H4 (cell line): ENCODE data around the gene TPD52L2. TPM values are rescaled to one million over a fixed set of nuclear protein-coding genes. Genes with fewer than 3 reads are reported as not detected.
"Not testable (repeated sequence)": the region's sequence is repeated elsewhere in the genome, so short reads cannot be mapped to it uniquely, and the experiment has no call there.

ENCODE experiments used
- DNase-seq: peaks from one replicate; pipeline ENCODE4 v3.0.0-alpha.2; 2015; ENCODE audit warnings: low spot score
- total RNA-seq: library from RNA; depleted of rRNA; stranded (reverse); fragments of >200 nt; shearing (Covaris generic); gene quantifications from 2 replicates; pipeline ENCODE4 v1.2.3, GENCODE V29; 2014

The TPD52L2 gene
- total RNA-seq, 1 experiment from 2014 or later, result 56.7 TPM

GRCh38 chr20:63835021-63835858 lies 29.8 kb upstream of the TPD52L2 start:
- peak; percentile 98 for DNase-seq

DNA sequence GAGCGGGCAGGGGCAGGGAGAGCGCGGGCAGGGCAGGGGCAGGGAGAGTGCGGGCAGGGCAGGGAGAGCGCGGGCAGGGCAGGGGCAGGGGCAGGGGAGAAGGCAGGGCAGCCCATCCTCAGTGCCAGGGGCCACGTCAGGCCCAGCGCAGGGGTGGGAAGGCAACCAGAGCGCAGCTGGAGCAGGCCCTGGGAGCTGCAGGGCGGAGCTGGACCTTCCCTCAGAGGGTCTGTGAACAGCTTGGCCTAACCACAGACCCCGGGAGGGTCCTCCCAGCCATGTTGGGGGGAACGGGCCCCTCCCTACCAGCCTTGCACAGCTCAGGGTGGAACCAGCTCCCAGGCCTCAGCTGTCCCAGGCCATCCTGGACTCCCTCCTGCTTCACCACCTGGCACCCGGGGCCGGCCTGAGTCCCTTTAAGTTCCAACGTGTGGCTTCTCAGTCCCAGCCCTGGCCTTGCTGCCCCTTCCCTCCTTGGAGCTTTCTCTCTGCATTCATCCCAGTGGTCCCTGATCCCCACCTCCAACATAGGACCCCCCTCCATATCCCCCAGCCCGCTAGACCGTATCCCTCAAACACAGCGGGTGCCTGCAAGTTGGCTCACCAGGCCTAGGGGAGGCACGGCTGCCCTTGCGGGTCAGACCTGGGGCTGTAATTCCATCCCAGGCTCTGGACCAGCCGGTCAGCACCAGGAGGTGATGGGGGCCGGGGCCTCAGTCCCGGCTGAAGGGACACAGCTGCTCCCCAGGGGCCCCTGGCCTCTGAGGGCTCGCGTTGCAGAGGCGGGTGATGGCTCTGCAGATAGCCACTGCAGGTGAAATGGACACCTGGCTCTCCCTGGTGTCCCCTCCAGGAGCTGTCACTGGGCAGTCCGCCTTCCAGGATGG lies 28.4 kb upstream of the TPD52L2 start:
- DNase-seq, result no peak

DNA sequence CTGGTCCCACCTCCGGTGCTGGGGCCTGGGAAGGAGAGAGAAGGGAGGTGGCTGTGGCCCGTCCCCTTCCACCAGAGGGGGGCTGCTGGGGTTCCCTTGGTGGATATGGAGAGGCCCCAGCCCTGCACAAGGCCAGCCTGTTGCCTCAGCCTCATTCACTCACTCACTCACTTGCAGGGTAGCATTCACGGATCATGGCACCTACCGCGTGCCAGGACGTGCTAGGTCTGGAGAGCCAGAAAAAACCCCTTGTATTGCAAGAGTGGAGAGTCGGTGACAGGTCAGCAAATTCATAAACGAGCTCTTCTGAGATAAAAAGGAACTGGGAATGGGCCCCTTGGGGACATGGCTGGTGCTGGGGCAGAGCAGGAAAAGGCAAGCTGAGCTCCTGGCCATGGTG lies 27.6 kb upstream of the TPD52L2 start:
- DNase-seq, result no peak

GRCh38 chr20:63839620-63840019 lies 25.4 kb upstream of the TPD52L2 start:
- DNase-seq, result no peak

DNA sequence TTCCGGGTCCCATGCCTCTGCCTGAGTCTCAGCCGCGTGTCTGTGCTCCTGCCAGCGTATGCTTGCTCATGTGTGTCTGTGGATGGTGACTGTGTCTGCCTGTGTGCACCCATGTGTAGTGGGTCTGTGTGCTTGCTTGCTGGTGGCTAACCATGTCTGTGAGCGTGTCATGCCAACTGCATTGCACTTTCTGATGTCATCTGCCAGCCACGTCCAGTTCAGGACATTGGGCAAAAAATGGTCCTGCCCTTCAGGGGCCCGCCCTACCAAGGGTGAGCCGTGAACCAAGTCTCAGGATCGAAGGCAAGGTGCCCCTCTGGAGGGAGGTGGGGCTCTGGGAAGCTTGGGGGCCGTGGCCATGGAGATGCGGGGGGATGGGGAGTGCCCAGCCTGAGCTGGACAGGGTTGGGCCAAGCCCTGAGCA lies 24.7 kb upstream of the TPD52L2 start:
- no peak for DNase-seq

GRCh38 chr20:63842258-63842657 lies 22.8 kb upstream of the TPD52L2 start:
- DNase-seq, result no peak

DNA sequence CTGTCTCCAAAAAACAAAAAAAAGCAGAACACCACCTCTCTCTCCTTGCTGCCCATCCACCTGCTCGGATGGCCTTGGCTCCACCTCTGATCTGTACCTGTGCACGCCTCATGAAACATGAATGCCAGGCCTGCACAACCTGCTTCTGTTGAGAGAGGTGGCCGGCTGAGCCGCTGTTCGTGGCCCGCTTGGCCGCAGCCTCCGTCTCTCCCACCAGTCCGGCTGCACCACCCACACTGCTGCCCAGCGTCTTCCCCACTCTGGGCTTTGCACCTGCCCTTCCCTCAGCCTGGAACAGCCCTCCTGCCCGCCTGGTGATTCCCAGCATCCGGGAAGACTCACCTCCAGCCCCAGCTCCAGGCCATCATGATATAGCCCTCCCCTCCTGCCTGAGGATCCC lies 21.8 kb upstream of the TPD52L2 start:
- DNase-seq, result no peak

DNA sequence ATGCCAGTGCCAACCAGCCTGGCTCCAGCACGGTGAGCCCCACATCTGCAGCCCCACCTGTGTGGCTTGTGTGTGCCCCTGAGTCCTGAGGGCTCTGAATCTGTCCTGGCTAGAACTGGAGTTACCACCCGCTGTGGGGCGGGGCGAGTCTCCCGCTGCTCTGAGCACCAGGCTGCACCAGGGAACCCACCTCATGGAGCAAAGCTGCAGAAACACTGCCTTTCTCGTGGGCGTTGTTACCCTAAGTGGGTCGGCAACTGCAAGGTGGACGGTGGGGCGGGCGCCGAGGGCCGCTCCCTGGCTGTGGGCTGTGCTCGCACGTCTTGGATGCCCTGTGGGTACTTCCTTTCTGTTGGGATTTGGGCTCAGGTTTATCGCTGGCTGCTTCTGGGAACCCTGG lies 21.3 kb upstream of the TPD52L2 start:
- no peak for DNase-seq

- DNase-seq, result no peak
Measured at GRCh38 chr20:63844511-63844991, 20.5 kb upstream of the TPD52L2 start.

DNA sequence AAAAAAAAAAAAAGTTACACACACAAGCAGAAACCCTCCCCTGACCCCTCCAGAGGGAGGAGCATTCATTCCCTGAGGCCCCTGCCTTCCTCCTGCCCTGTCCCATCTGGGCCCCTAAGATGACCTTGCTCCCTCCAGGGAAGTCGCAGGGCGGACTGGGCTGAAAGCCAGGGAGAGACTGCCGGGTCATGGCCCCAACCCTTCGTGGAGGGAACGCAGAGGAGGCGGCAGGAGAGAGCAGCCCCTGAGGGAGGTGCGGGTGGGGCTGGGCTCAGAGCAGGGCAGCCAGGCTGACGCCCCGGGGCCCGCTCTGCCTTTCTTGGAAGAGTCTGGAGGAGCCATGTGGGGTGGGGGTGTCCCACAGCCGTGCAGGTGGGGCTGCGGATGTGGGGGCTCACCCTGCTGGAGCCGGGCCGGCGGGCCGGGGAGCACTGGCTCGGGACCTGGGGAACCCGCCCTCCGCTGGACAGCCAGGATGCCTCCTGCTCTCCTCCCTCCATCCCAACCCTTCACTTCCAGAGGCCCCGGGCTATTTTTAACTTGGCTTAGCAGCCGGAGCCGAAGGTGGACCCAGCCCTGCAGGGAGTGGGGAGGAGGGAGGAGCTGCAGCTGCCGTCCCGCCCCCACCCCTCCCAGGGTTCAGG lies 18.8 kb upstream of the TPD52L2 start:
- DNase-seq, result no peak

DNA sequence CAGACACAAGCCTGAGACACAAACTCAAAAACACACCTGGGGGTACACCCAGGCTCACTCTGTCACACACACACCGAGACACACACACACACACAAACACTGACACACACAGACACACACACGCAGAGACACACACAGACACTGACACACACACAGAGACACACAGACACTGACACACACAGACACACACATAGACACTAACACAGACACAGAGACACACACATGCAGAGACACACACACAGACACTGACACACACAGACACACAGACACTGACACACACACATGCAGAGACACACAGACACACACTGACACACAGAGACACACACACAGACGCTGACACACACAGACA lies 18.2 kb upstream of the TPD52L2 start:
- no peak for DNase-seq

DNA sequence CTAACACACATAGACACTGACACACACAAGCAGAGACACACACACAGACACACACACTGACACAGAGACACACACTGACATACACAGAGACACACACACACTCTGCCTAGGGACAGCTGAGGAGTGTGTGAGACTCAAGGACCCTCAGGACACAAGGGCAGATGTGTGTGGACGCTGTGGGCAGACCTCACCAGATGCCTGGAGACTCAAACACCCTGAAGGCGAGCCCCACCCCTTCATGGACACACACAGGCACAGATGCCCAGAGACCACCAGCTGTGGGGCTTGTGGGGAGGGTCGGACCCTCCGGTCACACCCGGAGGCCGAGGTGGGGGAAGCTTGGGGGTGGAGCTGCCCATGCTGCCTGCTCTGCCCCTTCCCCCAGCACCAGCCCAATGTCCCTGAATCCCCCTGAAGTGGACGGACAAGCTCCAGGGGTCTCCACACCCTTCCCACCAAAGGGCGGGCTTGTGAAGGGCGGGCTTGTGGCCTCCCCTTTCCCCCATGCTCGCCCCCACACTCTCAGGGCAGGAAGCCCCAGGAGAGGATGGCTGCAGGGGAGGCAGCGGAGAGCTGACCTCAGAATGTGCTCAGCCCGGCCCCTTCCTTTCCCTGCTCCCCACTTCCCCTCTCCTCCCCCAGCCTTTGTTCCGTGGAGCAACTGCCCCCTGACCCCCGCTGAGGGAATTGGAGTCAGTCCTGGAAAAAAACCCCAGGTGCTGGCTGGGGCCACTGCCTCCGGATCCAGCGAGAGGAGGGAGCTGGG lies 17.6 kb upstream of the TPD52L2 start:
- no peak for DNase-seq

GRCh38 chr20:63848003-63848911 lies 16.8 kb upstream of the TPD52L2 start:
- DNase-seq, result no peak

DNA sequence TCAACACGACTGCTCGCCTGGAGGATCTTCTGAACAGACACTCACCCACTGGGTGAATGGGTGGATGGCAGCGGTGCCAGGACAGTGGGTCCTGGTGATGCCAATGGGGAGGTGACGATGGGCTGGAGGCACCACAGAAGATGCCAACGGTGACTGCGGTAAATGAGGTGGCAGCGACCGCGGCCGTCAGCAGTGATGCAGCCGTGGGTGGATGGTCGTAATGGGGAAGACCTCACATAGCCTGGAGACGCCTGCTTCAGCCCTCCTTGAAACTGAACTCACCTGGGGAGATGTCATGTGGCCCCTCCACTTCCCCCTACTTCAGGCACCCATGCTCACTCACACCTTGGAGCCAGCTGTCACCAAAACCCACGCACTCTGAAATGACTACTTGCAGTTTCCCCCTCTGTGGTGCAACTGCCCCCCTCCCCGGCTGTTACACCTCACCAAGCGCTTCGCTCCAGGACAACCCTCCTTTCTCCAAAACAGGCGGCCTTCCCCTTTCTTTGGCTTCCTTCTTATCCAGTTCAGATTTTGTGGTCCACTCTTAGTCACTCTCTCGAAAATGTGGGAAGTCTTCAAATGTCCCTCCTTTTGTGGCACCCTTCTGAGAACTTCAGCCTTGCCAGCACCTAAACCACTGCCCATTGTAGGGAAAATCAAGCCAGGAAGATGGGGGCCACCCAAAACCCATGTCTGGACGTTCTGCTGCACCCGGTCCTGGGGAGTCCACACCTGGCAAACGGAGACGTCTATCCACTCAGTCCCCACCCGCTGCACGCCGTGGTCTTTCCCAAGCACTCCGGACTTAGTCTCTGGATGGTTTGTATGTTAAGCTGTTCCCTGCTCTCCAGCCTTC lies 14.2 kb upstream of the TPD52L2 start:
- no peak for DNase-seq

DNA sequence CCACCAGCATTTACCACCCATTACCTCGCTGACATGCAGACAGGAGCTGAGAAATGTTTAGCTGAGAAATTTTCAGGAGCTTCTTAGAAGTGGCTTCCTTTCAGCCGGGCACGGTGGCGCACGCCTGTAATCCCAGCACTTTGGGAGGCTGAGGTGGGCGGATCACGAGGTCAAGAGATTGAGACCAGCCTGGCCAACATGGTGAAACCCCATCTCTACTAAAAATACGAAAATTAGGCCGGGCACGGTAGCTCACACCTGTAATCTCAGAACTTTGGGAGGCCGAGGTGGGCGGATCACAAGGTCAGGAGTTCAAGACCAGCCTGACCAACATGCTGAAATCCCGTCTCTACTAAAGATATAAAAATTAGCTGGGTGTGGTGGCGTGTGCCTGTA lies 13.5 kb upstream of the TPD52L2 start:
- not testable (repeated sequence) for DNase-seq

DNA sequence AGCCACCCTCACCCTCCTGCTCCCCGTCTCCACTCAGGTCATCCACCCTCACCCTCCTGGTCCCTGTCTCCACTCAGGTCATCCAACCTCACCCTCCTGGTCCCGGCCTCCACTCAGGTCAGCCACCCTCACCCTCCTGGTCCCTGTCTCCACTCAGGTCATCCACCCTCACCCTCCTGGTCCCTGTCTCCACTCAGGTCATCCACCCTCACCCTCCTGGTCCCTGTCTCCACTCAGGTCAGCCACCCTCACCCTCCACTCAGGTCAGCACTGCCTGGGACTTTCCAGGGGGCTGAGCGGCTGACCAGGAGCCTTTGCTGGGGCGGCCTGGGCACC lies 11.4 kb upstream of the TPD52L2 start:
- DNase-seq, result not testable (repeated sequence)

DNA sequence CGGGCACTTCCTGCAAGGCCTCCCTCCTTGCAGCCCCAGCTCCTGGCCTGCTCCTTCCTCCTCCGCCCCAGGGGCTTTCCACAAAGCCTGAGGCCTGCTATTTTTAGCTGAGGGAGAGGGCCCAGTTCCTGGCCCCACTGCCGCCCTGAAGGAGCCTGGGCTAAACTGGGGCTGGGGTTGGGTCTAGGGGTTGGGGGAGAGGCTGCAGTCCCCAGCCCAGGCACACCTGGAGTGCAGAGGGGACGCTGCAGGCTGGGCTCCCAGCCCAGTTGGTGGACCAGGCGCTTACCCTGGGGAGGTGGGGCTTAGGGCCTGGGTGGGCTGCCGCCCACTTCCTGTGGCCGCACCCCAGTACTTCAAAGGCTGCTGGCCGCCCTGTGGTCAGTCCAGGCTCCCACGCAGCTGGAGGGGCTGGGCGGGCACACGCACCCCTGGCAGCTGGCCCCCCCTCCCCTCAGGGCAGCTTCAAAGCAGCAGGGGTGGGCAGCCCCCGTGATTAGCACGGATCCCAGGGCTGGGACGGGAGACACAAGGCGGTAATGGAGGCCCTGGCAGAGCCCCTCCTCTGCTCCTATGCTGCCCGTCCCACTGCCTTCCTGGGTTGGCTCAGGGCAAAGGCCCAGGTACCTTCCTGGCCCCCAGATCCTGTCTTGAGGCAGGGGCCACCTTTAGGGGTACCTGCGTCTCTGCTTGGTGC lies 10.9 kb upstream of the TPD52L2 start:
- no peak for DNase-seq

- DNase-seq, result no peak
Measured at GRCh38 chr20:63854766-63855362, 10.2 kb upstream of the TPD52L2 start.
